ENCODE data around the gene IMPDH2. TPM values are rescaled to one million over a fixed set of nuclear protein-coding genes. Genes with fewer than 3 reads are reported as not detected.

The IMPDH2 gene
- total RNA-seq, 1 experiment from 2014 or later, result 576 TPM

DNA sequence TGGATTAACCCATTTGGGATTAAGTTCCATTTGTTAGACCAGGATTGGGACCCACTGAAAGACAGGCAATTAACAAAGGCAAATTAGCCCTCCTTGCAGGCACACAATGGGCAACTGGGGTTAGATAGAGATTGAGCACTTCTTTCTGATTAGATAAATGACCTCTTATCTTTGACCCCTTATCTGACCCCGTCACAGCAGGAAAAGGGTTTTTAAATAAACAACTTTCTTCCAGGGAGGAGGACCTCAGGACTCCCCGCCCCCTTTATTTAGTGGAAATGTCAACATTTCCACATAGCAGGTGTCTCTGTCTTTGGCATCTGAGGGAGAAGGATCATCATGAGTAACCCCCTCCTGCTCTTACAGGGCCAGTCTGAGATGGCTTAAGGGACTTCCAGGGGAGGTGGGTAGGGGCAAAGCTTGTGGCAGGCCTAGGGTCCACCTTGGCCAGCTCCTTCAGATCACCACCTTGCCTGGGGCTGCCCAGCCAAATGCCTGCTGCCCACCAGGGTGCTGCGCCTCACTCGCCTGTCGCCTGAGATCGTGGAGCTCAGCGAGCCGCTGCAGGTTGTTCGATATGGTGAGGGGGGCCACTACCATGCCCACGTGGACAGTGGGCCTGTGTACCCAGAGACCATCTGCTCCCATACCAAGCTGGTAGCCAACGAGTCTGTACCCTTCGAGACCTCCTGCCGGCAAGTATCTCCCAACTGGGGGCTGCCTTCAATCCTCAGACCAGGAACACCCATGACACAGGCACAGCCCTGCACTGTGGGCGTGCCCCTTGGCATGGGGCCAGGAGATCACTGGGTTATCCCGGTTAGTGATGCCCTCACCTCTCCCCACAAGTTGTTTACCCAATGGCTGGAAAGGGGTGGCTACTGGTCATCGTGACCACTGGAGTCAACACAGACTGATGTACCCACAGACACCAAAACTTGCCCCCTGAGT is 24.6 kb downstream of the IMPDH2 start:
- peaks cover 17% of the 10 kb centered on the region for H3K4me1 ChIP-seq (ENCODE audit: insufficient read depth, low read length)
- H3K9ac ChIP-seq (ENCODE audit: low read length), result no peak overlapping the region
- no peaks in the 10 kb centered on the region for H3K9me3 ChIP-seq (ENCODE audit: low read length)
- no peaks in the 10 kb centered on the region for H3F3A ChIP-seq (ENCODE audit: low read length, unreplicated experiment)
- ChIA-PET POLR2A (ENCODE audit: unreplicated experiment) (no interaction called here), CTCF (no interaction called here)
- H3K27me3 ChIP-seq (ENCODE audit: low read length), result no peaks in the 10 kb centered on the region
- peaks cover 34% of the 10 kb centered on the region for H3K79me2 ChIP-seq (ENCODE audit: low read length)
- TF ChIP-seq EZH2phosphoT487 (IDR thresholded peaks at IDR 0.05; ENCODE audit: borderline replicate concordance, low read length) (no peak), EZH2 (IDR thresholded peaks at IDR 0.05; ENCODE audit: low read length, unreplicated experiment) (no peak)
- TF ChIP-seq, protein P1, sequence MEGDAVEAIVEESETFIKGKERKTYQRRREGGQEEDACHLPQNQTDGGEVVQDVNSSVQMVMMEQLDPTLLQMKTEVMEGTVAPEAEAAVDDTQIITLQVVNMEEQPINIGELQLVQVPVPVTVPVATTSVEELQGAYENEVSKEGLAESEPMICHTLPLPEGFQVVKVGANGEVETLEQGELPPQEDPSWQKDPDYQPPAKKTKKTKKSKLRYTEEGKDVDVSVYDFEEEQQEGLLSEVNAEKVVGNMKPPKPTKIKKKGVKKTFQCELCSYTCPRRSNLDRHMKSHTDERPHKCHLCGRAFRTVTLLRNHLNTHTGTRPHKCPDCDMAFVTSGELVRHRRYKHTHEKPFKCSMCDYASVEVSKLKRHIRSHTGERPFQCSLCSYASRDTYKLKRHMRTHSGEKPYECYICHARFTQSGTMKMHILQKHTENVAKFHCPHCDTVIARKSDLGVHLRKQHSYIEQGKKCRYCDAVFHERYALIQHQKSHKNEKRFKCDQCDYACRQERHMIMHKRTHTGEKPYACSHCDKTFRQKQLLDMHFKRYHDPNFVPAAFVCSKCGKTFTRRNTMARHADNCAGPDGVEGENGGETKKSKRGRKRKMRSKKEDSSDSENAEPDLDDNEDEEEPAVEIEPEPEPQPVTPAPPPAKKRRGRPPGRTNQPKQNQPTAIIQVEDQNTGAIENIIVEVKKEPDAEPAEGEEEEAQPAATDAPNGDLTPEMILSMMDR (conservative IDR thresholded peaks at IDR 0.05; ENCODE audit: low read depth, low read length), result no peak
- H3K9me2 ChIP-seq (replicated peaks; ENCODE audit: low read length), result no peaks in the 10 kb centered on the region
- H3K36me3 ChIP-seq (ENCODE audit: low read depth, low read length), result peaks cover 2% of the 10 kb centered on the region; the same call in 1 of the 2 replicates
- ATAC-seq (no peak), DNase-seq (no peak)
- H2AFZ ChIP-seq (ENCODE audit: low read length), result no peak overlapping the region
- no peak overlapping the region for H3K4me2 ChIP-seq (ENCODE audit: low read length)
- no peak overlapping the region for H3K27ac ChIP-seq (ENCODE audit: low read length)
- no peak overlapping the region for H3K4me3 ChIP-seq (ENCODE audit: low read length)
- peaks cover 8% of the 10 kb centered on the region for H4K20me1 ChIP-seq (ENCODE audit: low read length)
- BruUV-seq (replicated peaks), result no TSS peak
- intact Hi-C loops (cut with micrococcal nuclease), result no loop called here

DNA sequence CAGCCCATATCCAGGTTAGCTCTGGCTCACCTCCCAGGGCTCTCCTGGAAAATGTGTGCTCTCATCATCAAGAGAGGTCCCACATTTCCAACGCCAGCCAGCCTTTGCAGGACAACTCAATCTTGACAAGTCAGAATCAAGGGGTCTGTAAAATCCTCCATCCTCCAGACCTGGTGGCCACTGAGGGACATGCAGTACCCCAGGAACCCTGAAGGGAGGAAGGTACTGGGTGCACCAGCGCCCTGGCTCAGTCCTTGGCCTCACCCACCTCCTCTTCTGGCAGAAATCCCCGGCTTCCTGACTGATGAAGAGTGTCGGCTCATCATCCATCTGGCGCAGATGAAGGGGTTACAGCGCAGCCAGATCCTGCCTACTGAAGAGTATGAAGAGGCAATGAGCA is 28.0 kb downstream of the IMPDH2 start:
- Histone ChIP-seq H3K9me2 (replicated peaks; ENCODE audit: low read length) (no peaks in the 10 kb centered on the region), H3F3A (ENCODE audit: low read length, unreplicated experiment) (no peaks in the 10 kb centered on the region), H3K4me2 (ENCODE audit: low read length) (no peak overlapping the region), H3K27ac (ENCODE audit: low read length) (no peak overlapping the region), H3K4me3 (ENCODE audit: low read length) (no peak overlapping the region), H3K4me1 (ENCODE audit: insufficient read depth, low read length) (peaks cover 3% of the 10 kb centered on the region; the same call in 1 of the 2 replicates), H3K9me3 (ENCODE audit: low read length) (no peaks in the 10 kb centered on the region), H3K9ac (ENCODE audit: low read length) (no peak overlapping the region), H3K36me3 (ENCODE audit: low read depth, low read length) (no peaks in the 10 kb centered on the region), H4K20me1 (ENCODE audit: low read length) (no peaks in the 10 kb centered on the region), H2AFZ (ENCODE audit: low read length) (no peak overlapping the region), H3K27me3 (ENCODE audit: low read length) (no peaks in the 10 kb centered on the region), H3K79me2 (ENCODE audit: low read length) (0 out of 2 replicates have a peak, but pooled peaks cover under 1% of the 10 kb centered on the region)
- ChIA-PET CTCF (no interaction called here), POLR2A (ENCODE audit: unreplicated experiment) (no interaction called here)
- TF ChIP-seq, protein P1 (conservative IDR thresholded peaks at IDR 0.05; ENCODE audit: low read depth, low read length), result no peak
- TF ChIP-seq EZH2 (IDR thresholded peaks at IDR 0.05; ENCODE audit: low read length, unreplicated experiment) (no peak), EZH2phosphoT487 (IDR thresholded peaks at IDR 0.05; ENCODE audit: borderline replicate concordance, low read length) (no peak)
- ATAC-seq, result no peak
- intact Hi-C loops (cut with micrococcal nuclease), result no loop called here
- BruUV-seq (replicated peaks), result no TSS peak
- DNase-seq, result no peak

All from PC-3 (cell line).